Gastrocnemius medialis (tissue), 4 donors: ENCODE data around the gene ETFBKMT.

Source experiments
- CTCF ChIP-seq, 5 experiments: fragments of 450-650 bp in 3 of 5; fragments of 200-600 bp in 2 of 5; sonication (generic) in 2 of 5; IDR thresholded peaks in 4 of 5; conservative IDR thresholded peaks in 1 of 5; 1 replicate in 4 of 5; 2 replicates in 1 of 5; pipeline ENCODE4 v1.5.1; 2016 to 2019; ENCODE audit warnings: antibody characterized with exemption in 5 of 5, mild to moderate bottlenecking in 3 of 5, moderate library complexity in 3 of 5
- POLR2A ChIP-seq, 2 donors: fragments of 450-650 bp; IDR thresholded peaks; one replicate each; pipeline ENCODE4 v1.6.1; 2017; ENCODE audit warnings: antibody characterized with exemption in 2 of 2, mild to moderate bottlenecking in 2 of 2, moderate library complexity in 2 of 2

GRCh38 chr12:31712877-31713276, 53.4 kb downstream of the ETFBKMT start:
- TF ChIP-seq POLR2A (IDR thresholded peaks at IDR 0.05) (no peak), CTCF (IDR thresholded peaks at IDR 0.05 in 4 of 5, conservative IDR thresholded peaks at IDR 0.05 in 1 of 5) (no peak)
